Rectal smooth muscle tissue (tissue), 1 donor: Measurements from ENCODE around the gene ZBTB7C.

Experiments used
- H3K27ac ChIP-seq: one replicate; pipeline ENCODE4 v1.7.0; 2013; ENCODE audit warnings: low read depth, low read length, inconsistent platforms
- H3K27me3 ChIP-seq: one replicate; pipeline ENCODE4 v1.7.0; 2013; ENCODE audit warnings: low read length; ENCODE audit not compliant: control insufficient read depth, insufficient read depth
- H3K36me3 ChIP-seq: one replicate; pipeline ENCODE4 v1.7.0; 2013; ENCODE audit warnings: low read length; ENCODE audit not compliant: control insufficient read depth, insufficient read depth
- H3K4me1 ChIP-seq: one replicate; pipeline ENCODE4 v1.7.0; 2013; ENCODE audit warnings: low read length; ENCODE audit not compliant: control insufficient read depth, insufficient read depth
- H3K4me3 ChIP-seq: one replicate; pipeline ENCODE4 v1.7.0; 2013; ENCODE audit warnings: low read length
- H3K9ac ChIP-seq: one replicate; pipeline ENCODE4 v1.7.0; 2013; ENCODE audit warnings: low read length

Gene ZBTB7C

GRCh38 chr18:48011926-48012465 lies 397.2 kb downstream of the ZBTB7C start:
- Histone ChIP-seq H3K4me3 (no peak overlapping the region), H3K27me3 (no peaks in the 10 kb centered on the region), H3K4me1 (no peaks in the 10 kb centered on the region), H3K9ac (no peak overlapping the region), H3K36me3 (no peaks in the 10 kb centered on the region), H3K27ac (no peak overlapping the region)

- Histone ChIP-seq H3K9ac (no peak overlapping the region), H3K27ac (no peak overlapping the region), H3K4me3 (no peak overlapping the region), H3K27me3 (no peaks in the 10 kb centered on the region), H3K4me1 (no peaks in the 10 kb centered on the region), H3K36me3 (no peaks in the 10 kb centered on the region)
Measured at GRCh38 chr18:48010264-48010663, 398.9 kb downstream of the ZBTB7C start.

- H3K9ac ChIP-seq, result no peak overlapping the region
- H3K27me3 ChIP-seq, result no peaks in the 10 kb centered on the region
- no peaks in the 10 kb centered on the region for H3K36me3 ChIP-seq
- H3K4me3 ChIP-seq, result no peak overlapping the region
- no peak overlapping the region for H3K27ac ChIP-seq
- no peaks in the 10 kb centered on the region for H3K4me1 ChIP-seq
Measured at GRCh38 chr18:48009116-48009745, 400.0 kb downstream of the ZBTB7C start.

GRCh38 chr18:48007955-48008701 lies 401.1 kb downstream of the ZBTB7C start:
- Histone ChIP-seq H3K9ac (no peak overlapping the region), H3K4me1 (no peaks in the 10 kb centered on the region), H3K27ac (no peak overlapping the region), H3K36me3 (no peaks in the 10 kb centered on the region), H3K4me3 (peak overlapping the region; percentile 57), H3K27me3 (no peaks in the 10 kb centered on the region)

GRCh38 chr18:48007381-48007780 lies 401.8 kb downstream of the ZBTB7C start:
- no peaks in the 10 kb centered on the region for H3K27me3 ChIP-seq
- no peaks in the 10 kb centered on the region for H3K36me3 ChIP-seq
- H3K4me3 ChIP-seq, result peak overlapping the region; percentile 50
- no peak overlapping the region for H3K9ac ChIP-seq
- H3K4me1 ChIP-seq, result no peaks in the 10 kb centered on the region
- H3K27ac ChIP-seq, result no peak overlapping the region

GRCh38 chr18:48006415-48007175 lies 402.6 kb downstream of the ZBTB7C start:
- no peak overlapping the region for H3K27ac ChIP-seq
- H3K36me3 ChIP-seq, result no peaks in the 10 kb centered on the region
- no peaks in the 10 kb centered on the region for H3K27me3 ChIP-seq
- no peak overlapping the region for H3K4me3 ChIP-seq
- H3K9ac ChIP-seq, result no peak overlapping the region
- H3K4me1 ChIP-seq, result no peaks in the 10 kb centered on the region

- Histone ChIP-seq H3K4me1 (no peaks in the 10 kb centered on the region), H3K9ac (no peak overlapping the region), H3K4me3 (no peak overlapping the region), H3K36me3 (no peaks in the 10 kb centered on the region), H3K27ac (no peak overlapping the region), H3K27me3 (no peaks in the 10 kb centered on the region)
Measured at GRCh38 chr18:48004577-48004976, 404.6 kb downstream of the ZBTB7C start.

GRCh38 chr18:48003426-48004349 lies 405.5 kb downstream of the ZBTB7C start:
- no peaks in the 10 kb centered on the region for H3K36me3 ChIP-seq
- H3K27ac ChIP-seq, result no peak overlapping the region
- H3K27me3 ChIP-seq, result no peaks in the 10 kb centered on the region
- H3K4me1 ChIP-seq, result no peaks in the 10 kb centered on the region
- H3K9ac ChIP-seq, result no peak overlapping the region
- H3K4me3 ChIP-seq, result no peak overlapping the region

- H3K36me3 ChIP-seq, result no peaks in the 10 kb centered on the region
- H3K27me3 ChIP-seq, result no peaks in the 10 kb centered on the region
- H3K9ac ChIP-seq, result no peak overlapping the region
- H3K27ac ChIP-seq, result no peak overlapping the region
- H3K4me3 ChIP-seq, result no peak overlapping the region
- H3K4me1 ChIP-seq, result no peaks in the 10 kb centered on the region
Measured at GRCh38 chr18:48002933-48003365, 406.2 kb downstream of the ZBTB7C start.

GRCh38 chr18:48000701-48001100 lies 408.5 kb downstream of the ZBTB7C start:
- H3K4me3 ChIP-seq, result no peak overlapping the region
- H3K27ac ChIP-seq, result no peak overlapping the region
- H3K36me3 ChIP-seq, result no peaks in the 10 kb centered on the region
- H3K9ac ChIP-seq, result no peak overlapping the region
- no peaks in the 10 kb centered on the region for H3K4me1 ChIP-seq
- H3K27me3 ChIP-seq, result no peaks in the 10 kb centered on the region

GRCh38 chr18:47999801-48000248 lies 409.4 kb downstream of the ZBTB7C start:
- no peaks in the 10 kb centered on the region for H3K4me1 ChIP-seq
- no peaks in the 10 kb centered on the region for H3K27me3 ChIP-seq
- H3K9ac ChIP-seq, result no peak overlapping the region

More at GRCh38 chr18:47999801-48000248, 409.4 kb downstream of the ZBTB7C start:
- Histone ChIP-seq H3K27ac (no peak overlapping the region), H3K4me3 (no peak overlapping the region), H3K36me3 (no peaks in the 10 kb centered on the region)
